Right atrium auricular region (tissue), 2 donors: ENCODE data around the gene ACADVL. TPM values are rescaled to one million over a fixed set of nuclear protein-coding genes. Genes with fewer than 3 reads are reported as not detected.
"Not testable (repeated sequence)": the region's sequence is repeated elsewhere in the genome, so short reads cannot be mapped to it uniquely, and the experiment has no call there.

ENCODE experiments used
- DNase-seq: peaks from one replicate; pipeline ENCODE4 v3.0.0-alpha.2; 2019; ENCODE audit warnings: low spot score
- H3K27ac ChIP-seq, 2 donors: fragments of 200-600 bp; sonication (generic); 1 replicate in 1 of 2; 2 replicates in 1 of 2; pipeline ENCODE4 v1.5.1; 2016 to 2019
- H3K27me3 ChIP-seq, 2 donors: fragments of 200-600 bp; sonication (generic); one replicate each; pipeline versions ENCODE4 v1.5.1 to v1.6.0; 2017 to 2019
- H3K36me3 ChIP-seq: fragments of 200-600 bp; sonication (generic); one replicate; pipeline ENCODE4 v1.5.1; 2016
- H3K4me1 ChIP-seq, 2 donors: fragments of 200-600 bp; sonication (generic); one replicate each; pipeline versions ENCODE4 v1.5.1 to v1.6.0; 2017 to 2019
- H3K4me3 ChIP-seq, 2 donors: fragments of 200-600 bp; sonication (generic); 1 replicate in 1 of 2; 2 replicates in 1 of 2; pipeline ENCODE4 v1.5.1; 2017 to 2019; ENCODE audit warnings: mild to moderate bottlenecking in 1 of 2, moderate library complexity in 1 of 2
- H3K9me3 ChIP-seq, 2 donors: fragments of 200-600 bp; sonication (generic); one replicate each; pipeline ENCODE4 v1.5.1; 2019
- total RNA-seq, 2 donors: library from RNA; depleted of rRNA; stranded (reverse); fragments of >200 nt; gene quantifications; one replicate each; pipeline ENCODE4 v1.1.0, GENCODE V29; 2016
- TF ChIP-seq, protein P1 (sequence below), 2 donors: fragments of 200-600 bp; sonication (generic); IDR thresholded peaks; one replicate each; pipeline ENCODE4 v1.5.1; 2019; ENCODE audit warnings: antibody characterized with exemption in 2 of 2

Gene ACADVL
- total RNA-seq, 2 donors from 2014 or later = 695 to 758 TPM

DNA sequence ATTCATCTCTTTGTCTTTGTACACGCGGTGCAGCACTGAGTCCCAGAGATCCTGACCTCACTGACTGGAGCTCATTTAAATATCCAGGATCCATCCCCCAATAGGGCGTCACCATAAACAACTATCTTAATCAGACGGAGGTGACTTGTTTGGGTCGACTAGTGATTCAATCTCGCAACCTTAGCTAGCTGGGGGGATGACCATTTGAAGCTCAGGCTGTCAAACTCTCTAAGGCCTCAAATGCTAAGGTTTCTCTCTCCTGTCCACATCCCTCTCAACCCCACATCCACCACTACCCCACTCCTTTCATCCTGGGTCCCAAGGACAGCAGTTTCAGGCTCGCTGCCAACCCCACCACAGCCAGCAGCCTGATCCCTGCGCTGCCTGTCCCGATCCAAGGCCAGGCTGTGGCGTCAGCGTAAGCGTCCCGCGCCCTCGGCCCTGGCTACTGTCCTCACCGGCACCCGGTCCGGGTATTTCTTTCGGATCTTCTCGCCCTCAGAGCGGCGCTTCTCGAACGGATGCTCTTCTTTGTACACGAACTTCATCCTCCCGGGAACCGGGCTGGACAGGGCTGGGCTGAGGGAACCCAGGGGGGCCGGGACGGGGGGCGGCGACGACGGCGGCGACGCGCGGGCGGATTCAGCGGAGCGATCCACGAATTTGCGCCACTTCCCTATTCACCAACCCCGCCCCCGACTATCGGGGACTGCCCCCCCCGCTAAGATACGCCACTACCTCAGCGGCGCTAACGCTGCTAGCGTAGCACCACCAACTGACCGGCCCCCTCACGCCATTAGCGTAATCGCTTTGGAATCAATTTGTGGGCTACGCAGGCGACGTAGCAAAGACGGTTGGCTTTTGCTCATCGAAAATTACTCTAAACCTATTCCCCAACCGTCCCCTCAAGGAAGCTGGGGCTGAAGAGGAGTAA, 22.3 kb downstream of the ACADVL start, which contains the start of gene GABARAP:
GABARAP (minus strand) TSS at position 667 of the 934 bp plus-strand sequence; CDS start at position 548, 119 bp downstream.
- Histone ChIP-seq H3K4me1 (peaks cover 0 to 35% of the 10 kb centered on the region in 2 donors), H3K4me3 (peak within 1 kb of the TSS; percentile 65 to 83), H3K27me3 (no peaks in the 10 kb centered on the region), H3K27ac (peak within 1 kb of the TSS; percentile 96 to 99), H3K36me3 (peaks cover 44% of the 10 kb centered on the region), H3K9me3 (no peaks in the 10 kb centered on the region)
- DNase-seq = peak; percentile 94
- TF ChIP-seq, protein P1, sequence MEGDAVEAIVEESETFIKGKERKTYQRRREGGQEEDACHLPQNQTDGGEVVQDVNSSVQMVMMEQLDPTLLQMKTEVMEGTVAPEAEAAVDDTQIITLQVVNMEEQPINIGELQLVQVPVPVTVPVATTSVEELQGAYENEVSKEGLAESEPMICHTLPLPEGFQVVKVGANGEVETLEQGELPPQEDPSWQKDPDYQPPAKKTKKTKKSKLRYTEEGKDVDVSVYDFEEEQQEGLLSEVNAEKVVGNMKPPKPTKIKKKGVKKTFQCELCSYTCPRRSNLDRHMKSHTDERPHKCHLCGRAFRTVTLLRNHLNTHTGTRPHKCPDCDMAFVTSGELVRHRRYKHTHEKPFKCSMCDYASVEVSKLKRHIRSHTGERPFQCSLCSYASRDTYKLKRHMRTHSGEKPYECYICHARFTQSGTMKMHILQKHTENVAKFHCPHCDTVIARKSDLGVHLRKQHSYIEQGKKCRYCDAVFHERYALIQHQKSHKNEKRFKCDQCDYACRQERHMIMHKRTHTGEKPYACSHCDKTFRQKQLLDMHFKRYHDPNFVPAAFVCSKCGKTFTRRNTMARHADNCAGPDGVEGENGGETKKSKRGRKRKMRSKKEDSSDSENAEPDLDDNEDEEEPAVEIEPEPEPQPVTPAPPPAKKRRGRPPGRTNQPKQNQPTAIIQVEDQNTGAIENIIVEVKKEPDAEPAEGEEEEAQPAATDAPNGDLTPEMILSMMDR (IDR thresholded peaks at IDR 0.05) = no peak

DNA sequence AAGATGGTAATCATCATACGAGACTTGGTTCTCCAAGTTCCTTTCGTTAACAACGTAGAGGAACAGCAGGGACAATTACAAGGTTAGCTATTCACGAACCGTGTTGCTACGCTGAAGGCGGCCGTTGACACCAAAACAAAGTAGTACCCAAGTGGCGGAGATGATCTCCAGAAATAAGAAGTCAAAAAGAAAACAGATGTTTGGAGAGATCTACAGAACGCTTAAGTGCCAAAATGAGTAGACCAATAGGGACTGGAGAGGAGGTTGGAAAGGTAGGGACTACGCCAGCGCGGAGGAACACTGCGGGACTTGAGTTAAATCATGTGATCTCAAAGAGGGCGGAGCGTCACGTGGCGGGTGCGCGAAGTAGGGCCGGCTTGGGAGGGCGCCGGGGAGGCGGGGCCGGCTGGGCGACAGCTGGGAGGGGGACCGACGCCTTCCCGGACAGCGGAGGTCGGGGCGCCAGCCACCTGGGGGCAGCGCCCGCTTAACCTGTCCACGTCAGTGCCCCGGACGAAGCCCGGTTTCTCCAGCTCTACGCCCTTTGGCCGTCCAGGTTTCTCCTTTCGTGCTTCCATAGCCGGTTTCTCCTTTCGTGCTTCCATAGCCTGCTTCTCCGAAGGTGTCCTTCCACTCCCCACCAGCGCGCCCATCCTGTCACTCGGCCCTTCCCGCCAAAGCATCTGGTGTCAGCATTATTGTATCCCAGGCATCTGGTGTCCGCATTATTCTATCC, 23.1 kb downstream of the ACADVL start:
- Histone ChIP-seq H3K27me3 (no peaks in the 10 kb centered on the region), H3K36me3 (peaks cover 45% of the 10 kb centered on the region), H3K4me3 (peak overlapping the region; percentile 65 to 83), H3K4me1 (peaks cover 0 to 28% of the 10 kb centered on the region in 2 donors), H3K27ac (peak overlapping the region; percentile 96 to 99), H3K9me3 (no peaks in the 10 kb centered on the region)
- DNase-seq = peak; percentile 98
- TF ChIP-seq, protein P1 (IDR thresholded peaks at IDR 0.05) = peak in 1 of 2 donors; percentile 40

DNA sequence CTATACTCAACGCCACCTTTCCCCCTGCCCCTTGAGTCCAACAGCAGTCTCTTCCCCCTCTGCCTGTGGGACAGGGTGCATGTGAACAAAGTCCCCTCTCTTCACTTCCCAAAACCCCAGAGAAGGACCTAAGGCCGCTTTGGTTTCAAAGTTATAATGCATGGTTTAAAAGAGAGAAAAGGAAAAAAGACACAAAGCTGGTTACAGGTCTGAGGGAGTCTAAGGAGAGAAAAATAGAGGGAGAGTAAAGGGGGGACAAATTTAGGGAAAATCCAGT, 23.7 kb downstream of the ACADVL start:
- H3K4me3 ChIP-seq = peak overlapping the region; percentile 65 to 83
- H3K4me1 ChIP-seq = peaks cover 0 to 28% of the 10 kb centered on the region in 2 donors
- H3K9me3 ChIP-seq = no peaks in the 10 kb centered on the region
- peak overlapping the region; percentile 96 to 99 for H3K27ac ChIP-seq
- TF ChIP-seq, protein P1 (IDR thresholded peaks at IDR 0.05) = no peak
- H3K36me3 ChIP-seq = peaks cover 45% of the 10 kb centered on the region
- DNase-seq = no peak
- H3K27me3 ChIP-seq = no peaks in the 10 kb centered on the region

DNA sequence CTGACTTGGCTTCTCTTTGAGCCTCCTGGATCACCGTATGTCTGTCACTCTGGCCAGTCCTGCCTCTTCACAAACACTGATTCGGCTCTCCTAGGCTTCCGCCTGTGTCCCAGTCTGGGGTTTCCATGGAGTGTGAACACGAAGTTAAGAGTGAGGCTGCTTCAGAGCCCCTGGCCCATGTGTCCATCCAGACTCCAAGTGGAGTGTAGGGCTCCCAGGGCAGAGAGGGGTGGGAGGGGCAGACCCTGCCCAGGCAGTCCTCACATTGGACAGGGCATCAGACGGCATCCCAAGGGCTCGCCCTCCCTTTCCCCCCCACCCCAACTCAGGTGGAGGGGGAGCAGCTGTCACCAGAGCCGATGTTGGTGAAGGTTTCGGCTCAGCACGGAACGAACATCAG, 24.1 kb downstream of the ACADVL start:
- Histone ChIP-seq H3K4me1 (peaks cover 0 to 30% of the 10 kb centered on the region in 2 donors), H3K4me3 (peak overlapping the region in 1 of 2 donors; percentile 83), H3K36me3 (peaks cover 45% of the 10 kb centered on the region), H3K27ac (peak overlapping the region; percentile 96 to 99)
- H3K9me3 ChIP-seq, DNase-seq, H3K27me3 ChIP-seq: not testable (repeated sequence)

DNA sequence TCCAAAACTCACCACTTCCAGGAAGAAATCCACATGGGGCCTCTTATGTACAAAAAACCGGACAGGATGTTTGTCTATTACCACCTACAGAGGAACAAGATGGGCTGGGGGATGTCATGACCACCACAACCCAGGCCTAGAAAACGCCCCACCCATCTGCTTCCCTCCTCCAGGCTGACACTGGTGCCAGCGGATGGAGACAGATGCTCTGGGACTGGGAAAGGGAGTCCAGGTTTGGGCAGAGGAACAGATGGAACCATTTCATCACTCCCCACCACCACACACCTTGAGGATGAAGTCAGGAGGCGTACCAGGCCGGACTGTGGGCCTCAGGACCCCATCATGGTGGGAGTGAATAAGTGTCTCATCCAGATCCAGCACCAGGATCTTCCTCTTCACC, 27.0 kb downstream of the ACADVL start:
- Histone ChIP-seq H3K36me3 (peaks cover 33% of the 10 kb centered on the region), H3K9me3 (no peaks in the 10 kb centered on the region), H3K27me3 (no peaks in the 10 kb centered on the region), H3K4me3 (no peak overlapping the region), H3K27ac (no peak overlapping the region), H3K4me1 (peaks cover 0 to 33% of the 10 kb centered on the region in 2 donors)
- no peak for DNase-seq
- TF ChIP-seq, protein P1 (IDR thresholded peaks at IDR 0.05) = no peak

DNA sequence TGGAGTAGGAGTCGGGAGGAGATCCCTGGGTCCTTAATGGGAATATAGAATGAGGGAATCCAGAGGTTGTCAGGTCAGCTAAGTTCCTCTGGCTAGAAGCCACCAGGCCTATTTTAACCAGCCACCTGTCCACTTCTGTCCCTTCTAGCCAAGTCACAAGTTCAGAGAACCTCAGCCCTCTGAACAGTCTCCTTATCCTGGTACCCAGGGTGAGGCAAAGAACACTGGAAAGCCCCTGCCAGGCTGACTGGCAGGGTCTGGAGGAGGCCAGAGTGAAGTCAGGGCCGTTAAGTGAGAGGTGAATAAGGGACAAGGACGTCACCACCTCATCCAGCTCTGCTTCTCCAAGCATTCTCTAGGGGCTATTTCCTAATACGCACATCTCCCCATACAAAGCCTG, 29.1 kb downstream of the ACADVL start:
- DNase-seq = no peak
- Histone ChIP-seq H3K4me3 (no peak overlapping the region), H3K27ac (peak overlapping the region; percentile 45 to 99), H3K4me1 (peaks cover 0 to 37% of the 10 kb centered on the region in 2 donors), H3K9me3 (no peaks in the 10 kb centered on the region), H3K27me3 (no peaks in the 10 kb centered on the region), H3K36me3 (peaks cover 31% of the 10 kb centered on the region)
- TF ChIP-seq, protein P1 (IDR thresholded peaks at IDR 0.05) = no peak
